ELF-1 (cell line): Measurements from ENCODE around the gene SNCA.

Source experiments
- DNase-seq: peaks from one replicate; pipeline ENCODE4 v3.0.0-alpha.2; 2016; ENCODE audit warnings: low read depth, low spot score

SNCA gene

DNA sequence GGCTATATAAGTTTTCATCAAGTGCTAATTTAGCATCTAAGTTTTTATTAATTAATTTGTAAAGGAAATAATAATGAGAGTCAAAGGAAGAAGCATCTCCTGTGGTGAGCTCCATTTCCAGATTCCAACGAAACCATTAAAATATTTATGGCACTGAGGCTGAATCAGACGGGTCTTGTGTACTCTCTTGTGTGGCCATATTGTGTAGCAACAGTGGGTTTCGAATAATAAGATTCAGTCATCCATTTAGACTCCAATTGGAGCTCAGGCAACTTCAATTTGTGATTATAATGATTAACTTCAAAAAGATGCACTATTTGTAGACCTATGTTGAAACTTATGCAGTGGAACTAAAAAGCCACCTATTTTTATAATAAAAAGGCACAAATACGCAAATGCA, 82.4 kb downstream of the SNCA start:
- DNase-seq: no peak

DNA sequence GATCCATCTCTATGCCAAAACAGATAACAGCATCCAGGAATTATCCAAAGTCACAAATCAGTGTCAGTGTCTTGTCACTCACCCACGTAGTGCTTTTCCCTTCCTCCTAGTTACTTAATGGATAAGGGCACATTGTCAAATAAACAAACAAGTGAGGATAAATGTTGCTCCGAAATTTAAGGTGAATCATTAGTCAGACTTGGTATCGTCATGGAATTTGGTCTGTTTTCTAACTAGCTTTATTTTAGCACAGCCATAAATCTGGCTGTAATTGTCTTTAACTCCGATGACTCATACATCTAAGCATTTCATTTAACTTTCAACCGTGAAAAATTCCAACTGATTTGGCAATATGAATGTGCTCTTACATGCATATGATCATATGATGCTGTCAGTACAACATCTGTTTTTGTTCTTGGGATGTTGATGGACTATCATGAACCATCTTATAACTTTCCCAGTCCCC, 83.3 kb downstream of the SNCA start:
- DNase-seq: no peak

GRCh38 chr4:89752932-89753598, 83.9 kb downstream of the SNCA start:
- peak; percentile 16 for DNase-seq

DNA sequence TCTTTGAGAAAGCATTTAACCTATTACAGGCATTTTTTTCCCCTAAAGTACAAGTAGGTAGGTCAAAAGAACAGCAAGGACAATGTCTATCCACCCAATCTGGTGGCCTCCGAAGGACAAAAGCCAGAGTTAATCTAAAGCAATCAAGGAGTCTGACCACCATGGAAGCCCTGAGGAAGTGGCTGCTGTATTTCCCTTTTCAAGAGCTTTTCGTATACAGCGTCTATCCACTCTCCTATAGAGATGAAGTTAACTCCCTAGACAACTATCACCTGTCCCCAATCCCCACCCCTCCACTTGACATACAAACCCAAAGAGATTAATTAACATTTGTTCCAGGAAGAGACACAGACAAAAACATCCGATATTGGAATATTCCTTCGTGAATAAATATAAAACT, 85.5 kb downstream of the SNCA start:
- no peak for DNase-seq

- no peak for DNase-seq
Measured at GRCh38 chr4:89746377-89746776, 90.6 kb downstream of the SNCA start.

DNA sequence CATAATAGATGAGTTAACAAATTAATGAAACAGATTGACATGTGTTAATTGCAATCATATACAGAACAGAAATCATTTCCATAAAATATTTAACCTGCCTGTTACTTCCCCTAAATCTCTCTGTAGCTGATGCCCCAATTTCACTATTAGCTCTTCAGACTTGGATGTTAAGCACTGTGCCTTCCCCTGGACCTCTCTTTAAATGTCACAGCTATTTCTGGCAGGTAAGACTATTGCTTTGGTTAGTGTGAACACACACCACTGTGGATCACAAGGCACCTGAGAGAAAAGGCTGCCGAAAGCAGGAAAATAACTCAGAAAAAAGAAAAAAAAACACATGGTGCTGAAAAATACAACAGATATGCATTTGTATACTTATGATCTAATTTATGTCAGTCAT, 91.3 kb downstream of the SNCA start:
- no peak for DNase-seq

DNA sequence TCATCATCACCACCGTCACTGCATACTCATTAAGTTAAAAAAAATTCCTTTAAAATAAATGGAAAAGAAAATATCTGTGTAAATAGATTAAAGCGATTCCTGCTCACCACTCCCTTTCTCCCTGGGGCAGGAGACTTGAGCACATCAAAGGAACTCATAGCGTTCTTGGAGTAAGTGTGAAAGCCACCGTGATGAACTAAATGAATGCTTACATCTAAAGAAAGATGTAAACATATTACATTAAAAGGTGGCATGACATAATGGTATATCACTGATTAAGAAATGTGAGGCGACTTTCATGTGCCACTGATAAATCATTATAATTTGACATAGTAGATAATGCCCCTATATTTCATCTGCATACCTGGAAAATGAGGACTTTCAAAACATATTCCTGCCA, 92.0 kb downstream of the SNCA start:
- DNase-seq: no peak

GRCh38 chr4:89741768-89742167, 95.2 kb downstream of the SNCA start:
- no peak for DNase-seq

GRCh38 chr4:89739311-89739988, 97.5 kb downstream of the SNCA start:
- DNase-seq: no peak

- DNase-seq: no peak
Measured at GRCh38 chr4:89737888-89738287, 99.1 kb downstream of the SNCA start.

GRCh38 chr4:89733946-89734345, 103.0 kb downstream of the SNCA start:
- no peak for DNase-seq

DNA sequence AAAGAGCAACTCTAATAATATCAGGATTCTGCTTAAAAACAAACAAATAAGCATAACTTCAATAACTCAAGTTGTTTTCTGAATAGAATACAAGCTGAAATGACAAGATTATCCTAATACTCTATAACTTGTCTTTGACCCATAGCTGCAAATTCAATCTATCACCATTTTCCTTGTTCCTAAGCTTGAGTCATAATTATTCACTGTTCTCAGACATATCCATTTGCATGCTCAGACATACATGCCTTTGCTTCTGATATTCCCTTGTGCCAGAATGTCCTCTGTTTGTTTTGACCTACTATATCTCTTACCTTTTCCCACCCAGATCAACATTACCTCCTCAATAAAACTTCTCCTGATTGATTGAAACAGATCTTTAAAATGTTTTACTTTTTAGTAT, 109.7 kb downstream of the SNCA start:
- no peak for DNase-seq

GRCh38 chr4:89725268-89725667, 111.7 kb downstream of the SNCA start:
- DNase-seq: no peak

DNA sequence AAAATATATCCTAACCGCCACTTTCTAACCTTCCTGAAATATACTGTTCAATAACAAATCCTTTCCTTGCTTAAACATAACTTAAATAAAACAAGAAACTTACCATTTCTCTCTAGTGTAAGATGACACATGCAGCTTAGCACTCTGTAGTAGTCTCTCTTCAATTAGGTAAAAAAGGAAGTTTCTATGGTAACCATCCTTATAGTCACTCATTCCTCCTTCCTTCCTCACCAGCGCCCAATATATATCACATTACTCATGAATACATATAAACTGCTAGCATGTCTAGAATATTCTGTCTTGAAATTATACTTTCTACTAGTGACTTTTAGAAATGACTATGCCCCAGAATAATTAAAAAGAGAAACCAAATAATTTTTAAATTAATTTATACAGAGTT, 112.2 kb downstream of the SNCA start:
- DNase-seq: no peak

- no peak for DNase-seq
Measured at GRCh38 chr4:89723096-89723495, 113.9 kb downstream of the SNCA start.

DNA sequence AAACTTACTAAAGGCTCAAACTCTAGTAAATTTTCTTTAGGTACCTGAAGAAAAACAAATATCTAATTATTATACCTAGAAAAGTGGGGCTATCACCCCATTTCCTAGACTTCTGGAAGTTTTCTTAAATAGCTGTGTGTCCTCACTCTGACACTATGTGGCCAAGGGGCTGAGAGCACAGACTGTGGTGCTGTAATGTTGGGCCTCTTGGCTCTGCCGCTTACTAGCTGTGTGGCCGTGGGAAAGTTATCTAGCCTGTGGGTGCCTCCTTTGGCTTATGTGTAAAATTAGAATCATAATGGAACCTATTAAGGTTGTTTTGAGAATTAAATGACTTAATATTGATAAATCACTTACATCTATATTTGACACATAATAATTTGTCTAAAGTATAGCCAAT, 114.4 kb downstream of the SNCA start:
- no peak for DNase-seq

GRCh38 chr4:89720981-89721380, 116.0 kb downstream of the SNCA start:
- DNase-seq: no peak

GRCh38 chr4:89719536-89720090, 117.3 kb downstream of the SNCA start:
- DNase-seq: no peak

- DNase-seq: no peak
Measured at GRCh38 chr4:89716893-89717292, 120.1 kb downstream of the SNCA start.

GRCh38 chr4:89715631-89716030, 121.3 kb downstream of the SNCA start:
- DNase-seq: no peak

- no peak for DNase-seq
Measured at GRCh38 chr4:89712827-89713226, 124.1 kb downstream of the SNCA start.

- no peak for DNase-seq
Measured at GRCh38 chr4:89712141-89712540, 124.8 kb downstream of the SNCA start.

DNA sequence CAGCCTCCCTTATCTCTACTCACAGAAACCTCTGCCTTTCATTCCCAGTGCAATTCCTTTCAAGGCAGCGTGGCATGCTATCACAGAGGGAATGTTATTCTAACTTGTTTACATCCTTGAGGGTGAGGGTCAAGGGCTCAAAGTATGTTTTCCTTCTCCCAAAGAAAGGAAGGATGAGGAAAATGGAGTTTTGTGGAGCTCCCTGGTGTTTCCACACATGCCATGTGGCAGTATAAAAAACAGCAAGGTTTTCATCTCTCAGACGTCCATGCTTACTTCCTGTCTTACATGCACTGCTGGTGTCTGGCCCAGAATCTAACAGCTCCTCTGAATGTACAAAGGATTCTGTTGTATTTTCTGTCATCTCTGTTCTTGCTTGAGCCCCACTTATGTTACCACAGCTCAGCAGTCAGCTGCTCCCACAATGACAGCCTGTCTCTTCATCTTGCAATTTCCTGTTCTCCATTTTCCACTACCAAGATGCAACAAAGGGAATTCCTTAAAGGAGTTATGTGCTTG, 128.0 kb downstream of the SNCA start:
- DNase-seq: peak; percentile 8
